Stimulated activated naive CD4-positive, alpha-beta T cell treated with Interleukin-2 at 50 U/mL for 16 hours (primary cell): ENCODE measurements around the gene NSD2.
"Not testable (repeated sequence)": the region's sequence is repeated elsewhere in the genome, so short reads cannot be mapped to it uniquely, and the experiment has no call there.

ENCODE experiments used
- DNase-seq: peaks from one replicate; lab custom pipeline; 2025; lab: John Stamatoyannopoulos, UW

Gene NSD2

GRCh38 chr4:2006956-2007653 lies 135.9 kb downstream of the NSD2 start:
- DNase-seq, result no peak

GRCh38 chr4:2007804-2008670 lies 136.8 kb downstream of the NSD2 start:
- DNase-seq, result no peak

GRCh38 chr4:2008671-2008920 lies 137.4 kb downstream of the NSD2 start:
- DNase-seq, result no peak

- peak; percentile 92 for DNase-seq
Observed at GRCh38 chr4:2008921-2009650, 137.9 kb downstream of the NSD2 start, which contains the start of gene NELFA. Gene NELFA, minus strand, starts transcription at chr4:2008974. Its CDS starts 15 bp downstream, at chr4:2008959.

GRCh38 chr4:2009651-2010233 lies 138.5 kb downstream of the NSD2 start:
- DNase-seq, result peak; percentile 45

GRCh38 chr4:2011583-2011982 lies 140.4 kb downstream of the NSD2 start:
- no peak for DNase-seq

GRCh38 chr4:2015008-2015407 lies 143.8 kb downstream of the NSD2 start:
- no peak for DNase-seq

- DNase-seq, result not testable (repeated sequence)
Observed at GRCh38 chr4:2021358-2022018, 150.3 kb downstream of the NSD2 start.

GRCh38 chr4:2024683-2025082 lies 153.5 kb downstream of the NSD2 start:
- DNase-seq, result no peak

- DNase-seq, result no peak
Observed at GRCh38 chr4:2025817-2026216, 154.6 kb downstream of the NSD2 start.

GRCh38 chr4:2027120-2027519 lies 155.9 kb downstream of the NSD2 start:
- not testable (repeated sequence) for DNase-seq

GRCh38 chr4:2031161-2031560 lies 160.0 kb downstream of the NSD2 start:
- not testable (repeated sequence) for DNase-seq
